Smooth muscle cell (in vitro differentiated cells): ENCODE results near the gene DENND1A. TPM values are rescaled to one million over a fixed set of nuclear protein-coding genes. Genes with fewer than 3 reads are reported as not detected.
"Not testable (repeated sequence)": the region's sequence is repeated elsewhere in the genome, so short reads cannot be mapped to it uniquely, and the experiment has no call there.

Experiments
- DNase-seq: peaks from one replicate; lab custom pipeline; 2025; ENCODE audit not compliant: unreplicated experiment; lab: John Stamatoyannopoulos, UW
- H2AFZ ChIP-seq: fragments of 200-600 bp; sonication (generic); 2 replicates; pipeline ENCODE4 v1.6.0; 2016; ENCODE audit warnings: antibody characterized with exemption, low read depth, mild to moderate bottlenecking
- H3F3A ChIP-seq: fragments of 200-600 bp; sonication (generic); 2 replicates; pipeline ENCODE4 v1.6.0; 2017; ENCODE audit warnings: antibody characterized with exemption, low read depth
- H3K27ac ChIP-seq: fragments of 200-600 bp; sonication (generic); 2 replicates; pipeline ENCODE4 v1.5.1; 2016; ENCODE audit warnings: low read depth, mild to moderate bottlenecking
- H3K27me3 ChIP-seq: fragments of 200-600 bp; sonication (generic); 2 replicates; pipeline ENCODE4 v1.6.1; 2016; ENCODE audit warnings: low read depth, mild to moderate bottlenecking
- H3K36me3 ChIP-seq: fragments of 200-600 bp; sonication (generic); 2 replicates; pipeline ENCODE4 v1.5.1; 2016; ENCODE audit warnings: low read depth
- H3K4me1 ChIP-seq: fragments of 200-600 bp; sonication (generic); 2 replicates; pipeline ENCODE4 v1.5.1; 2016; ENCODE audit warnings: low read depth
- H3K4me2 ChIP-seq: fragments of 200-600 bp; sonication (generic); 2 replicates; pipeline ENCODE4 v1.6.0; 2016; ENCODE audit warnings: mild to moderate bottlenecking
- H3K4me3 ChIP-seq: fragments of 200-600 bp; sonication (generic); 2 replicates; pipeline ENCODE4 v1.5.1; 2016; ENCODE audit warnings: mild to moderate bottlenecking
- H3K79me2 ChIP-seq: fragments of 200-600 bp; sonication (generic); 2 replicates; pipeline ENCODE4 v1.6.0; 2016; ENCODE audit warnings: low read depth, mild to moderate bottlenecking
- H3K9ac ChIP-seq: fragments of 200-600 bp; sonication (generic); 2 replicates; pipeline ENCODE4 v1.6.0; 2016; ENCODE audit warnings: low read depth
- H3K9me3 ChIP-seq: fragments of 200-600 bp; sonication (generic); replicated peaks from 2 replicates; pipeline ENCODE4 v1.5.1; 2016; ENCODE audit warnings: low read depth
- H4K20me1 ChIP-seq: fragments of 200-600 bp; sonication (generic); 2 replicates; pipeline ENCODE4 v1.6.0; 2016; ENCODE audit warnings: low read depth
- CTCF ChIP-seq: fragments of 200-600 bp; sonication (generic); IDR thresholded peaks from 2 replicates; pipeline ENCODE4 v1.5.1; 2017; ENCODE audit warnings: borderline replicate concordance, mild to moderate bottlenecking, antibody characterized with exemption; ENCODE audit not compliant: insufficient read depth, poor library complexity, severe bottlenecking
- WGBS: methylation state at CpG from one replicate; pipeline ENCODE4 v1.1.7; 2016; ENCODE audit warnings: low lambda C conversion rate; 5-methylcytosine and 5-hydroxymethylcytosine counted together
- polyA plus RNA-seq: library from polyadenylated mRNA; unstranded; fragments of >200 nt; fragmentation: Nextera tagmentation; extraction: Ambion mirVana; gene quantifications from 2 replicates; pipeline ENCODE4 v1.2.1, GENCODE V29; 2016
- total RNA-seq: library from RNA; depleted of rRNA; stranded (reverse); fragments of >200 nt; gene quantifications from 2 replicates; pipeline ENCODE4 v1.2.3, GENCODE V29; 2014

Gene DENND1A
- total and polyA plus RNA-seq, 2 experiments from 2014 or later: 8.1 to 20.2 TPM

- no peaks in the 10 kb centered on the region for H4K20me1 ChIP-seq
- TF ChIP-seq CTCF: no peak
- H3K9ac ChIP-seq: no peak overlapping the region
- no peak overlapping the region for H3K4me3 ChIP-seq
- H3F3A ChIP-seq: no peaks in the 10 kb centered on the region
- H3K27me3 ChIP-seq: no peaks in the 10 kb centered on the region
- no peaks in the 10 kb centered on the region for H3K9me3 ChIP-seq
- 78% methylated on average over 10 of the region's 10 CpGs for WGBS
- H3K36me3 ChIP-seq: no peaks in the 10 kb centered on the region
- no peak overlapping the region for H3K4me2 ChIP-seq
- no peak overlapping the region for H2AFZ ChIP-seq
- no peaks in the 10 kb centered on the region for H3K79me2 ChIP-seq
- no peaks in the 10 kb centered on the region for H3K4me1 ChIP-seq
- H3K27ac ChIP-seq: no peak overlapping the region
- no peak for DNase-seq
Observed at GRCh38 chr9:123637945-123638634, 291.8 kb downstream of the DENND1A start.

DNA sequence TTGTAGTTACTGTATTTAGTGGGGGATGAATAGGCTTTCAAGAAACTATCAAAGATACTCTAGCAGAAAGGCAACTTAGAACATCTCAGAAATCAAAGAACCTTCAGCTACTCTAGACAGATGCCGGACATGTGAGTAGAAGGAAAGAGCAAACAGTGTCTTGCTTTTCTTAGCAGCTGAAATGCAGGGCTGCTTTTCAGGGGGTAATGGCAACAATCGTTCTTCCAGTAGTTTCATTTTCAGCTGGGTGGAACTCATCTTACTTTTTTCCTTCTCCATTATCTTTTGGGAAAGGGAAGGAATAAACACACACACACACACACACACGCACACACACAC lies 292.4 kb downstream of the DENND1A start:
- Histone ChIP-seq H3F3A (no peaks in the 10 kb centered on the region), H3K27me3 (no peaks in the 10 kb centered on the region), H3K36me3 (no peaks in the 10 kb centered on the region), H2AFZ (no peak overlapping the region), H3K4me3 (no peak overlapping the region), H3K4me2 (no peak overlapping the region), H3K79me2 (no peaks in the 10 kb centered on the region), H4K20me1 (no peaks in the 10 kb centered on the region), H3K9me3 (no peaks in the 10 kb centered on the region), H3K9ac (no peak overlapping the region), H3K4me1 (no peaks in the 10 kb centered on the region), H3K27ac (no peak overlapping the region)
- 82% methylated on average over 3 of the region's 3 CpGs for WGBS
- no peak for TF ChIP-seq CTCF
- DNase-seq: no peak

DNA sequence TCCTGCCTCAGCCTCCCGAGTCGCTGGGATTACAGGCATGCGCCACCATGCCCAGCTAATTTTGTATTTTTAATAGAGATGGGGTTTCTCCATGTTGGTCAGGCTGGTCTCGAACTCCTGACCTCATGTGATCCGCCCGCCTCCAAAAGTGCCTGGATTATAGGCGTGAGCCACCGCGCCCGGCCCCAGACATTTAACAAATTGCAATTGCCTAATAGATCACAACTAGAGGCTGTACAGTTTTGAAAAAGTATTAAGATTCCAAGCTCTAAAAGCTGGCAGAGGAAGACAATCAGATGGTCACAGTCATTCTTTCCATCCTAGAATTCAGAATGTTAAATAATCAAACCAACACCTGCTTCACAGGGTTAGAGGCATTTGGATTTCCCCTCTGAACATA lies 293.1 kb downstream of the DENND1A start:
- not testable (repeated sequence) for H3K4me3 ChIP-seq, H3K9me3 ChIP-seq, H3F3A ChIP-seq, H3K27ac ChIP-seq, H3K4me2 ChIP-seq, H3K36me3 ChIP-seq, H3K27me3 ChIP-seq, H3K79me2 ChIP-seq, H3K9ac ChIP-seq, H2AFZ ChIP-seq, DNase-seq, H4K20me1 ChIP-seq, H3K4me1 ChIP-seq
- WGBS: 95% methylated on average over 10 of the region's 10 CpGs

DNA sequence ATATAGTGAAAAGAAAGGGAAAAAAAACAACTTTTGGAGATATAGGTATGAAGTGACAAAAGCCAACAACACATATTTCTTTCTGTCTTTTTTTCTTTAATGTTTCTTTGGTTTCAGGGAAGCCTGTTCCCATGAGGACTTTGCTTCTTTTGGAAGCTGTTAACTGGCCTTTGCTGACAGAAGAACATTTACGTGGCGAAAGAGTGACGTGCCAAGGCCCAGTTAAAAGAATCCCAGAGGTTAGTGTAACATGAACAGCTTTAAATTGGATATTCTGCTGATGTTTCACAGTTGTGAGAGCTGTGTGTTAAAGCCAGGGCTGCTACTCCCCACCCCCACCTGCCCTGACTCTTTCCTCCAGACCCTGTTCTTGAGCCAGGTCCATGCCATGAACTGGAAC lies 298.1 kb downstream of the DENND1A start:
- no peak overlapping the region for H3K4me2 ChIP-seq
- no peak for DNase-seq
- WGBS: 79% methylated on average over 3 of the region's 3 CpGs
- H3K9me3 ChIP-seq: no peaks in the 10 kb centered on the region
- H3F3A ChIP-seq: no peaks in the 10 kb centered on the region
- H3K9ac ChIP-seq: no peak overlapping the region
- H3K4me3 ChIP-seq: no peak overlapping the region
- TF ChIP-seq CTCF: no peak
- H3K79me2 ChIP-seq: no peaks in the 10 kb centered on the region
- H3K4me1 ChIP-seq: no peaks in the 10 kb centered on the region
- H2AFZ ChIP-seq: no peak overlapping the region
- no peak overlapping the region for H3K27ac ChIP-seq
- no peaks in the 10 kb centered on the region for H3K27me3 ChIP-seq
- no peaks in the 10 kb centered on the region for H3K36me3 ChIP-seq
- H4K20me1 ChIP-seq: no peaks in the 10 kb centered on the region
